HEK293 (cell line): ENCODE measurements around the gene SNAI1.

Experiments used
- GLI2 ChIP-seq: fragments of 450-650 bp; formaldehyde crosslinking; IDR thresholded peaks from 2 replicates; pipeline ENCODE4; 2017; ENCODE audit warnings: missing biosample characterization, missing genetic modification characterization, low read depth, borderline replicate concordance
- KLF8 ChIP-seq: fragments of 450-650 bp; formaldehyde crosslinking; IDR thresholded peaks from 2 replicates; pipeline ENCODE4 v1.5.1; 2016; ENCODE audit warnings: missing biosample characterization, missing genetic modification characterization
- SCRT1 ChIP-seq: fragments of 450-650 bp; formaldehyde crosslinking; IDR thresholded peaks from 2 replicates; pipeline ENCODE4 v1.5.1; 2016; ENCODE audit warnings: missing biosample characterization, missing genetic modification characterization, borderline replicate concordance
- ZBTB1 ChIP-seq: fragments of 450-650 bp; formaldehyde crosslinking; IDR thresholded peaks from 2 replicates; pipeline ENCODE4 v1.5.1; 2016; ENCODE audit warnings: missing biosample characterization, missing genetic modification characterization
- ZBTB17 ChIP-seq: fragments of 450-650 bp; formaldehyde crosslinking; IDR thresholded peaks from 2 replicates; pipeline ENCODE4 v1.5.1; 2016; ENCODE audit warnings: missing biosample characterization, missing genetic modification characterization
- ZBTB21 ChIP-seq: fragments of 450-650 bp; formaldehyde crosslinking; IDR thresholded peaks from 2 replicates; pipeline ENCODE4 v1.5.1; 2017; ENCODE audit warnings: missing biosample characterization, missing genetic modification characterization
- ZFP37 ChIP-seq: fragments of 450-650 bp; formaldehyde crosslinking; IDR thresholded peaks from 2 replicates; pipeline ENCODE4 v1.5.1; 2016; ENCODE audit warnings: missing biosample characterization, missing genetic modification characterization
- ZNF132 ChIP-seq: fragments of 450-650 bp; formaldehyde crosslinking; IDR thresholded peaks from 2 replicates; pipeline ENCODE4 v1.5.1; 2017; ENCODE audit warnings: missing biosample characterization, missing genetic modification characterization, borderline replicate concordance
- ZNF155 ChIP-seq: fragments of 450-650 bp; formaldehyde crosslinking; IDR thresholded peaks from 2 replicates; pipeline ENCODE4 v1.5.1; 2016; ENCODE audit warnings: missing biosample characterization, missing genetic modification characterization
- ZNF157 ChIP-seq: fragments of 450-650 bp; formaldehyde crosslinking; IDR thresholded peaks from 2 replicates; pipeline ENCODE4 v1.5.1; 2016; ENCODE audit warnings: missing biosample characterization, missing genetic modification characterization
- ZNF169 ChIP-seq: fragments of 450-650 bp; formaldehyde crosslinking; IDR thresholded peaks from 2 replicates; pipeline ENCODE4 v1.5.1; 2016; ENCODE audit warnings: missing biosample characterization, missing genetic modification characterization
- ZNF211 ChIP-seq: fragments of 450-650 bp; formaldehyde crosslinking; IDR thresholded peaks from 2 replicates; pipeline ENCODE4 v1.5.1; 2016; ENCODE audit warnings: low read depth, missing biosample characterization, missing genetic modification characterization
- ZNF24 ChIP-seq: fragments of 450-650 bp; formaldehyde crosslinking; IDR thresholded peaks from 2 replicates; pipeline ENCODE4 v1.5.1; 2016; ENCODE audit warnings: missing biosample characterization, missing genetic modification characterization
- ZNF311 ChIP-seq: fragments of 450-650 bp; formaldehyde crosslinking; IDR thresholded peaks from 2 replicates; pipeline ENCODE4 v1.5.1; 2017; ENCODE audit warnings: missing biosample characterization, missing genetic modification characterization, borderline replicate concordance
- ZNF354C ChIP-seq: fragments of 450-650 bp; formaldehyde crosslinking; IDR thresholded peaks from 2 replicates; pipeline ENCODE4 v1.5.1; 2016; ENCODE audit warnings: missing biosample characterization, missing genetic modification characterization, low read depth, borderline replicate concordance
- ZNF473 ChIP-seq: fragments of 450-650 bp; formaldehyde crosslinking; IDR thresholded peaks from 2 replicates; pipeline ENCODE4 v1.5.1; 2017; ENCODE audit warnings: missing biosample characterization, missing genetic modification characterization
- ZNF544 ChIP-seq: fragments of 450-650 bp; formaldehyde crosslinking; IDR thresholded peaks from 2 replicates; pipeline ENCODE4 v1.5.0; 2017; ENCODE audit warnings: missing biosample characterization, missing genetic modification characterization
- ZNF571 ChIP-seq: fragments of 450-650 bp; formaldehyde crosslinking; IDR thresholded peaks from 2 replicates; pipeline ENCODE4 v1.5.0; 2017; ENCODE audit warnings: missing biosample characterization, missing genetic modification characterization
- ZNF623 ChIP-seq: fragments of 450-650 bp; formaldehyde crosslinking; IDR thresholded peaks from 2 replicates; pipeline ENCODE4 v1.5.1; 2016; ENCODE audit warnings: missing biosample characterization, missing genetic modification characterization
- ZNF624 ChIP-seq: fragments of 450-650 bp; formaldehyde crosslinking; IDR thresholded peaks from 2 replicates; pipeline ENCODE4 v1.5.1; 2017; ENCODE audit warnings: missing biosample characterization, missing genetic modification characterization
- ZNF707 ChIP-seq: fragments of 450-650 bp; formaldehyde crosslinking; IDR thresholded peaks from 2 replicates; pipeline ENCODE4 v1.5.1; 2016; ENCODE audit warnings: missing biosample characterization, missing genetic modification characterization
- ZNF777 ChIP-seq: fragments of 450-650 bp; formaldehyde crosslinking; IDR thresholded peaks from 2 replicates; pipeline ENCODE4 v1.5.1; 2017; ENCODE audit warnings: missing biosample characterization, missing genetic modification characterization, borderline replicate concordance
- ZSCAN30 ChIP-seq: fragments of 450-650 bp; IDR thresholded peaks from 2 replicates; pipeline ENCODE4 v1.5.1; 2018; ENCODE audit warnings: missing biosample characterization, mild to moderate bottlenecking, missing genetic modification characterization, moderate library complexity
- TF ChIP-seq, protein P1 (sequence below): fragments of 450-650 bp; formaldehyde crosslinking; IDR thresholded peaks from 2 replicates; pipeline ENCODE4 v1.5.1; 2016; ENCODE audit warnings: missing biosample characterization, missing genetic modification characterization
- TF ChIP-seq, protein P2 (sequence below): fragments of 450-650 bp; formaldehyde crosslinking; IDR thresholded peaks from 2 replicates; pipeline ENCODE4 v1.5.1; 2016; ENCODE audit warnings: missing biosample characterization, missing genetic modification characterization
- TF ChIP-seq, protein P3 (sequence below): fragments of 450-650 bp; formaldehyde crosslinking; IDR thresholded peaks from 2 replicates; pipeline ENCODE4 v1.5.1; 2016; ENCODE audit warnings: missing biosample characterization, missing genetic modification characterization
- TF ChIP-seq, protein P4 (sequence below): fragments of 450-650 bp; formaldehyde crosslinking; IDR thresholded peaks from 2 replicates; pipeline ENCODE4 v1.5.1; 2017; ENCODE audit warnings: missing biosample characterization, missing genetic modification characterization
- TF ChIP-seq, protein P5 (sequence below): fragments of 450-650 bp; formaldehyde crosslinking; IDR thresholded peaks from 2 replicates; pipeline ENCODE4 v1.5.1; 2016; ENCODE audit warnings: missing biosample characterization, missing genetic modification characterization, borderline replicate concordance

The SNAI1 gene

DNA sequence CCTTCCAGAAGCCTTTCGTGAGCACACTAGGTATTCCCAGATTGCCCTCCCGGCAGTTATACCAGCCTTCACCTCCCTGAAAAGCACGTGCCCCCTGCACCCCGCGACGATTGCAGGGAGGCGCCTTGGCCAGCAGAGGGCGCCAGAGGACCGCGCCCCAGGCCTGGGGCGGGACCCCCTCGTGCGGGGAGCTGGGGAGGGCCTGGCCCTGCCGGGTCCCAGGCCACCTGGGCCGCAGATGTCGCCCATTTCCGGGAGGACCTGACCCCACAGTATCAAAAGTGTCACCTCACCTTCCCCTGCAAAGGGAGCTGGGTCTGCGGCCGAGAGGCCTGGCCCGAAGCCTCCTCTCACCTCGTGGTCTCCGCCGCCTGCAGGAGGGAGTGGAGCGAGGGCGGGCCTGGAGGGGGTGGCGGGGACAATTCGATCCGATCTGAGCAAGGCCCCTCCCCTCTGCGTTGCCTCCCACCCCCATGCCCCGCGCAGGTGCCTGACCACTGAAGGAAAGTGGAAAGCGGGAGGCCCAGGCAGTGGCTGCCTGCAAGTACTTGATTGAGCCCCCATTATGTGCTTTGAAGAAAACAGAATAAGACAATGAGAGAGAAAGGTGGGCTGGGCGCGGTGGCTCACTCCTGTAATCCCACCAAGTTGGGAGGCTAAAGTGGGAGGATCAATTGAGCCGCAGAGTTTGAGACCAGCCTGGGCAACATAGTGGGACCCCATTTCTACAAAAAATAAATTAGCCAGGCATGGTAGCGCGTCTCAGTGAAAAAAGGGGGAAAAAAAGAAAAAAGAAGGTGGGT lies 3.5 kb upstream of the SNAI1 start (continued):
- TF ChIP-seq GLI2 (tag by site-specific recombination) (no peak), ZNF707 (no peak), ZNF623 (tag by site-specific recombination) (no peak), ZBTB17 (tag by site-specific recombination) (peak; percentile 72), ZFP37 (tag by site-specific recombination) (no peak), ZNF211 (tag by site-specific recombination) (no peak), ZBTB21 (no peak; the same call in 1 of the 2 replicates), ZNF24 (tag by site-specific recombination) (0 out of 2 replicates have a peak, but pooled peaks have one; percentile 54), ZNF777 (tag by site-specific recombination) (no peak), ZNF624 (tag by site-specific recombination) (no peak), ZNF544 (tag by site-specific recombination) (no peak), ZNF473 (tag by site-specific recombination) (no peak), KLF8 (peak; percentile 93), ZNF157 (tag by site-specific recombination) (no peak), ZNF155 (tag by site-specific recombination) (no peak), ZSCAN30 (tag by site-specific recombination) (peak; percentile 92), SCRT1 (tag by site-specific recombination) (no peak), ZNF169 (no peak), ZNF571 (tag by site-specific recombination) (no peak), ZNF354C (tag by site-specific recombination) (no peak), ZNF311 (tag by site-specific recombination) (no peak), ZBTB1 (no peak), ZNF132 (tag by site-specific recombination) (no peak)
- TF ChIP-seq, protein P1, sequence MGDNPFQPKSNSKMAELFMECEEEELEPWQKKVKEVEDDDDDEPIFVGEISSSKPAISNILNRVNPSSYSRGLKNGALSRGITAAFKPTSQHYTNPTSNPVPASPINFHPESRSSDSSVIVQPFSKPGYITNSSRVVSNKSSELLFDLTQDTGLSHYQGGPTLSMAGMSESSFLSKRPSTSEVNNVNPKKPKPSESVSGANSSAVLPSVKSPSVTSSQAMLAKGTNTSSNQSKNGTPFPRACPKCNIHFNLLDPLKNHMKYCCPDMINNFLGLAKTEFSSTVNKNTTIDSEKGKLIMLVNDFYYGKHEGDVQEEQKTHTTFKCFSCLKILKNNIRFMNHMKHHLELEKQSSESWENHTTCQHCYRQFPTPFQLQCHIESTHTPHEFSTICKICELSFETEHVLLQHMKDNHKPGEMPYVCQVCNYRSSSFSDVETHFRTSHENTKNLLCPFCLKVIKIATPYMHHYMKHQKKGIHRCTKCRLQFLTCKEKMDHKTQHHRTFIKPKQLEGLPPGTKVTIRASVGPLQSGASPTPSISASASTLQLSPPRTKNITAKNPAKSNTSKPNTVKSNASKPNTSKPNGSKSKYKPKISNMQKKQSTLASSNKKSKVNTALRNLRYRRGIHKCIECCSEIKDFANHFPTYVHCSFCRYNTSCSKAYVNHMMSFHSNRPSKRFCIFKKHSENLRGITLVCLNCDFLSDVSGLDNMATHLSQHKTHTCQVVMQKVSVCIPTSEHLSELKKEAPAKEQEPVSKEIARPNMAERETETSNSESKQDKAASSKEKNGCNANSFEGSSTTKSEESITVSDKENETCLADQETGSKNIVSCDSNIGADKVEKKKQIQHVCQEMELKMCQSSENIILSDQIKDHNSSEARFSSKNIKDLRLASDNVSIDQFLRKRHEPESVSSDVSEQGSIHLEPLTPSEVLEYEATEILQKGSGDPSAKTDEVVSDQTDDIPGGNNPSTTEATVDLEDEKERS (tag by site-specific recombination): no peak
- TF ChIP-seq, protein P2, sequence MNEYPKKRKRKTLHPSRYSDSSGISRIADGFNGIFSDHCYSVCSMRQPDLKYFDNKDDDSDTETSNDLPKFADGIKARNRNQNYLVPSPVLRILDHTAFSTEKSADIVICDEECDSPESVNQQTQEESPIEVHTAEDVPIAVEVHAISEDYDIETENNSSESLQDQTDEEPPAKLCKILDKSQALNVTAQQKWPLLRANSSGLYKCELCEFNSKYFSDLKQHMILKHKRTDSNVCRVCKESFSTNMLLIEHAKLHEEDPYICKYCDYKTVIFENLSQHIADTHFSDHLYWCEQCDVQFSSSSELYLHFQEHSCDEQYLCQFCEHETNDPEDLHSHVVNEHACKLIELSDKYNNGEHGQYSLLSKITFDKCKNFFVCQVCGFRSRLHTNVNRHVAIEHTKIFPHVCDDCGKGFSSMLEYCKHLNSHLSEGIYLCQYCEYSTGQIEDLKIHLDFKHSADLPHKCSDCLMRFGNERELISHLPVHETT (tag by site-specific recombination): no peak
- TF ChIP-seq, protein P3, sequence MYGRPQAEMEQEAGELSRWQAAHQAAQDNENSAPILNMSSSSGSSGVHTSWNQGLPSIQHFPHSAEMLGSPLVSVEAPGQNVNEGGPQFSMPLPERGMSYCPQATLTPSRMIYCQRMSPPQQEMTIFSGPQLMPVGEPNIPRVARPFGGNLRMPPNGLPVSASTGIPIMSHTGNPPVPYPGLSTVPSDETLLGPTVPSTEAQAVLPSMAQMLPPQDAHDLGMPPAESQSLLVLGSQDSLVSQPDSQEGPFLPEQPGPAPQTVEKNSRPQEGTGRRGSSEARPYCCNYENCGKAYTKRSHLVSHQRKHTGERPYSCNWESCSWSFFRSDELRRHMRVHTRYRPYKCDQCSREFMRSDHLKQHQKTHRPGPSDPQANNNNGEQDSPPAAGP (tag by site-specific recombination): peak; percentile 93
- TF ChIP-seq, protein P4, sequence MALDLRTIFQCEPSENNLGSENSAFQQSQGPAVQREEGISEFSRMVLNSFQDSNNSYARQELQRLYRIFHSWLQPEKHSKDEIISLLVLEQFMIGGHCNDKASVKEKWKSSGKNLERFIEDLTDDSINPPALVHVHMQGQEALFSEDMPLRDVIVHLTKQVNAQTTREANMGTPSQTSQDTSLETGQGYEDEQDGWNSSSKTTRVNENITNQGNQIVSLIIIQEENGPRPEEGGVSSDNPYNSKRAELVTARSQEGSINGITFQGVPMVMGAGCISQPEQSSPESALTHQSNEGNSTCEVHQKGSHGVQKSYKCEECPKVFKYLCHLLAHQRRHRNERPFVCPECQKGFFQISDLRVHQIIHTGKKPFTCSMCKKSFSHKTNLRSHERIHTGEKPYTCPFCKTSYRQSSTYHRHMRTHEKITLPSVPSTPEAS (tag by site-specific recombination): 0 out of 2 replicates have a peak, but pooled peaks have one; percentile 19
- TF ChIP-seq, protein P5, sequence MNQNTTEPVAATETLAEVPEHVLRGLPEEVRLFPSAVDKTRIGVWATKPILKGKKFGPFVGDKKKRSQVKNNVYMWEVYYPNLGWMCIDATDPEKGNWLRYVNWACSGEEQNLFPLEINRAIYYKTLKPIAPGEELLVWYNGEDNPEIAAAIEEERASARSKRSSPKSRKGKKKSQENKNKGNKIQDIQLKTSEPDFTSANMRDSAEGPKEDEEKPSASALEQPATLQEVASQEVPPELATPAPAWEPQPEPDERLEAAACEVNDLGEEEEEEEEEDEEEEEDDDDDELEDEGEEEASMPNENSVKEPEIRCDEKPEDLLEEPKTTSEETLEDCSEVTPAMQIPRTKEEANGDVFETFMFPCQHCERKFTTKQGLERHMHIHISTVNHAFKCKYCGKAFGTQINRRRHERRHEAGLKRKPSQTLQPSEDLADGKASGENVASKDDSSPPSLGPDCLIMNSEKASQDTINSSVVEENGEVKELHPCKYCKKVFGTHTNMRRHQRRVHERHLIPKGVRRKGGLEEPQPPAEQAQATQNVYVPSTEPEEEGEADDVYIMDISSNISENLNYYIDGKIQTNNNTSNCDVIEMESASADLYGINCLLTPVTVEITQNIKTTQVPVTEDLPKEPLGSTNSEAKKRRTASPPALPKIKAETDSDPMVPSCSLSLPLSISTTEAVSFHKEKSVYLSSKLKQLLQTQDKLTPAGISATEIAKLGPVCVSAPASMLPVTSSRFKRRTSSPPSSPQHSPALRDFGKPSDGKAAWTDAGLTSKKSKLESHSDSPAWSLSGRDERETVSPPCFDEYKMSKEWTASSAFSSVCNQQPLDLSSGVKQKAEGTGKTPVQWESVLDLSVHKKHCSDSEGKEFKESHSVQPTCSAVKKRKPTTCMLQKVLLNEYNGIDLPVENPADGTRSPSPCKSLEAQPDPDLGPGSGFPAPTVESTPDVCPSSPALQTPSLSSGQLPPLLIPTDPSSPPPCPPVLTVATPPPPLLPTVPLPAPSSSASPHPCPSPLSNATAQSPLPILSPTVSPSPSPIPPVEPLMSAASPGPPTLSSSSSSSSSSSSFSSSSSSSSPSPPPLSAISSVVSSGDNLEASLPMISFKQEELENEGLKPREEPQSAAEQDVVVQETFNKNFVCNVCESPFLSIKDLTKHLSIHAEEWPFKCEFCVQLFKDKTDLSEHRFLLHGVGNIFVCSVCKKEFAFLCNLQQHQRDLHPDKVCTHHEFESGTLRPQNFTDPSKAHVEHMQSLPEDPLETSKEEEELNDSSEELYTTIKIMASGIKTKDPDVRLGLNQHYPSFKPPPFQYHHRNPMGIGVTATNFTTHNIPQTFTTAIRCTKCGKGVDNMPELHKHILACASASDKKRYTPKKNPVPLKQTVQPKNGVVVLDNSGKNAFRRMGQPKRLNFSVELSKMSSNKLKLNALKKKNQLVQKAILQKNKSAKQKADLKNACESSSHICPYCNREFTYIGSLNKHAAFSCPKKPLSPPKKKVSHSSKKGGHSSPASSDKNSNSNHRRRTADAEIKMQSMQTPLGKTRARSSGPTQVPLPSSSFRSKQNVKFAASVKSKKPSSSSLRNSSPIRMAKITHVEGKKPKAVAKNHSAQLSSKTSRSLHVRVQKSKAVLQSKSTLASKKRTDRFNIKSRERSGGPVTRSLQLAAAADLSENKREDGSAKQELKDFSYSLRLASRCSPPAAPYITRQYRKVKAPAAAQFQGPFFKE: no peak
